ENCODE results near the gene CPNE9. TPM values are rescaled to one million over a fixed set of nuclear protein-coding genes. Genes with fewer than 3 reads are reported as not detected.

CPNE9 gene
- total RNA-seq, 2 donors from 2014 or later, result 0.15 to 0.62 TPM

GRCh38 chr3:9746330-9746729, 42.7 kb downstream of the CPNE9 start:
- Mint-ChIP-seq H3K9me3 (no peaks in the 10 kb centered on the region), H3K36me3 (ENCODE audit: low read depth) (peaks cover 73% of the 10 kb centered on the region), H3K4me3 (no peak overlapping the region), H3K27ac (no peak overlapping the region), H3K27me3 (ENCODE audit: insufficient read depth) (no peaks in the 10 kb centered on the region), H3K4me1 (peaks cover 12% of the 10 kb centered on the region)
- Histone ChIP-seq H3K4me1 (ENCODE audit: control insufficient read depth, insufficient read depth, low read length) (peaks cover 5% of the 10 kb centered on the region), H3K36me3 (ENCODE audit: control insufficient read depth, insufficient read depth, low read length) (peaks cover 75% of the 10 kb centered on the region), H3K27me3 (ENCODE audit: control insufficient read depth, insufficient read depth, low read length, poor library complexity, severe bottlenecking) (no peaks in the 10 kb centered on the region), H3K4me3 (ENCODE audit: low read length) (no peak overlapping the region), H3K9ac (ENCODE audit: extremely low read depth, low read length, poor library complexity, severe bottlenecking) (no peak overlapping the region), H3K27ac (ENCODE audit: low read depth, low read length) (no peak overlapping the region), H3K9me3 (ENCODE audit: control insufficient read depth, low read length) (no peaks in the 10 kb centered on the region)
- no peak for TF ChIP-seq CTCF (conservative IDR thresholded peaks at IDR 0.05)
- WGBS, 2 experiments (ENCODE audit: insufficient coverage in 1 of 2, insufficient read length in 1 of 2), result 93 to 96% methylated on average over 4 to 5 of the region's 5 CpGs
- no peak for DNase-seq

GRCh38 chr3:9747267-9747666, 43.6 kb downstream of the CPNE9 start:
- H3K9me3 Mint-ChIP-seq, result no peaks in the 10 kb centered on the region
- Histone ChIP-seq H3K4me1 (ENCODE audit: control insufficient read depth, insufficient read depth, low read length) (peaks cover 5% of the 10 kb centered on the region), H3K9me3 (ENCODE audit: control insufficient read depth, low read length) (no peaks in the 10 kb centered on the region), H3K27ac (ENCODE audit: low read depth, low read length) (no peak overlapping the region), H3K27me3 (ENCODE audit: control insufficient read depth, insufficient read depth, low read length, poor library complexity, severe bottlenecking) (no peaks in the 10 kb centered on the region), H3K36me3 (ENCODE audit: control insufficient read depth, insufficient read depth, low read length) (peaks cover 76% of the 10 kb centered on the region), H3K4me3 (ENCODE audit: low read length) (no peak overlapping the region), H3K9ac (ENCODE audit: extremely low read depth, low read length, poor library complexity, severe bottlenecking) (no peak overlapping the region)
- DNase-seq, result no peak
- 94% methylated on average over 3 to 8 of the region's 8 CpGs for WGBS, 2 experiments (ENCODE audit: insufficient coverage in 1 of 2, insufficient read length in 1 of 2)
- peaks cover 12% of the 10 kb centered on the region for H3K4me1 Mint-ChIP-seq
- no peak overlapping the region for H3K27ac Mint-ChIP-seq
- peaks cover 75% of the 10 kb centered on the region for H3K36me3 Mint-ChIP-seq (ENCODE audit: low read depth)
- no peak overlapping the region for H3K4me3 Mint-ChIP-seq
- TF ChIP-seq CTCF (conservative IDR thresholded peaks at IDR 0.05), result no peak
- no peaks in the 10 kb centered on the region for H3K27me3 Mint-ChIP-seq (ENCODE audit: insufficient read depth)

GRCh38 chr3:9748031-9748430, 44.4 kb downstream of the CPNE9 start:
- DNase-seq, result no peak
- Histone ChIP-seq H3K27ac (ENCODE audit: low read depth, low read length) (no peak overlapping the region), H3K4me3 (ENCODE audit: low read length) (no peak overlapping the region), H3K36me3 (ENCODE audit: control insufficient read depth, insufficient read depth, low read length) (peaks cover 71% of the 10 kb centered on the region), H3K4me1 (ENCODE audit: control insufficient read depth, insufficient read depth, low read length) (peaks cover 5% of the 10 kb centered on the region), H3K27me3 (ENCODE audit: control insufficient read depth, insufficient read depth, low read length, poor library complexity, severe bottlenecking) (no peaks in the 10 kb centered on the region), H3K9me3 (ENCODE audit: control insufficient read depth, low read length) (no peaks in the 10 kb centered on the region), H3K9ac (ENCODE audit: extremely low read depth, low read length, poor library complexity, severe bottlenecking) (no peak overlapping the region)
- peaks cover 12% of the 10 kb centered on the region for H3K4me1 Mint-ChIP-seq
- H3K9me3 Mint-ChIP-seq, result no peaks in the 10 kb centered on the region
- no peak for TF ChIP-seq CTCF (conservative IDR thresholded peaks at IDR 0.05)
- no peaks in the 10 kb centered on the region for H3K27me3 Mint-ChIP-seq (ENCODE audit: insufficient read depth)
- H3K36me3 Mint-ChIP-seq (ENCODE audit: low read depth), result peaks cover 73% of the 10 kb centered on the region
- 91 to 95% methylated on average over 1 to 2 of the region's 2 CpGs for WGBS, 2 experiments (ENCODE audit: insufficient coverage in 1 of 2, insufficient read length in 1 of 2)
- no peak overlapping the region for H3K4me3 Mint-ChIP-seq
- H3K27ac Mint-ChIP-seq, result no peak overlapping the region
